DMS153 treated with DMSO at 0.1 percent for 48 hours (cell line): ENCODE data around the gene EXOC7.
A peak's percentile ranks its signal among the peaks of the same experiment; 100 is the strongest.

ENCODE experiments used
- DNase-seq: peaks from one replicate; lab custom pipeline; 2025; ENCODE audit not compliant: unreplicated experiment; lab: John Stamatoyannopoulos, UW

EXOC7 gene

GRCh38 chr17:76138896-76139752 is 35.5 kb upstream of the EXOC7 start:
- DNase-seq = no peak

GRCh38 chr17:76138234-76138895 is 34.8 kb upstream of the EXOC7 start:
- peak; percentile 22 for DNase-seq

DNA sequence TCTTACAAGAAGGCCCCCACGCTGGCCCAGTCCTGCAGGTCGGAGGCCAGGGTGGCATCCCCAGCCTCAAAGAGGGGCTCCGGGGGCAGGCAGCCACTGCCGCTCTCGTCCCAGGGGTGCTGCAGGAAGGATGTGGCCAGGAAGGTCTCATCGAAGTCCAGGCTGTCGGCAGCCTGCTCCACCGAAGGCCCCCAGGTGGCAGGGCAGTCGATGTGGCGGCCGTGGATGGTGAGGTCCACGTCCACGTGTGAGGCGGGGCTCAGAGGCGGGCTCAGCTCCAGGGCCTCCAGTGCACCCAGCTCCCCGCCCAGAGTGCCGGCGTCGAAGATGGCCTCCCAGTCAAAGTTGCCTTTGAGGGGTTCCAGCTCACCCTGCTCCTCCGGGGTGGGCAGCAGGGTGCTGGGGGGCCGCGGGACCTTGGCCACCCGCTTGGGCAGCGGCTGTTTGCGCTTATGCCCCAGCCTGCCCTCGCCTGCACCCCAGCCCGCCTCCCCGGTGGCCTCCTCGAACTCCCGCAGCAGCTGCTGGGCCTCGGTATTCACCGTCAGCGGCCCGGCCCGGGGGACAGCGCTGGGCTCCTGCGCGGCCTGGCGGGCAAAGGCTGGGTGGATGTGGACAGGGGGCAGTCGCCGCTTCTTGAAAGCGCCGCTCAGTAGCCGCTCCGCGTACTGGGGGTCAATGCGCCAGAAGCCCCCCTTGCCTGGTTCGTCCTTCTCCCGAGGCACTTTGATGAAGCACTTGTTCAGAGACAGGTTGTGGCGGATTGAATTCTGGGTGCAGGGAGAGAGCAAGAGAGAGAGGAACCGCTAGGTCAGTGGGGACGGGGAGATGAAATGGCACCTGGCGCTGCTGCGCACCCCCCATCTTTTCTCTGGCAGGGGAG is 34.0 kb upstream of the EXOC7 start:
- no peak for DNase-seq

DNA sequence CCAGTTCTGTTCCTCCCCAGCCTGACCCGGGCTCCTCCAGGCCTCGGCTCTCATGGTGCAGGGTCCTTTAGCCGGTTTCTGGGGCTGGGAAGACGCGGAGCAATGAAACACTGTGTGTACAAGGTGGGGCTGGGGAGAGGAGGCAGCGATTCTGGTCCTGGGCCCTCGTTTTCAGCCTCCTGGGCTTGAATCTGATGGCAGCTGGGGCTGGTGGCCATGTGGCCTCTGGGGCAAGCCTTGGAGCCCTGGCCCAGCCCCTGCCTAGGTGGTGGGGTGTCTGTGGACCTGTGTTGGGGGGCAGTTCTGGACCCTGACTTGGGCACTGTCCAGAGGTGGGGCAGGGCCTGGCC is 33.4 kb upstream of the EXOC7 start:
- no peak for DNase-seq

DNA sequence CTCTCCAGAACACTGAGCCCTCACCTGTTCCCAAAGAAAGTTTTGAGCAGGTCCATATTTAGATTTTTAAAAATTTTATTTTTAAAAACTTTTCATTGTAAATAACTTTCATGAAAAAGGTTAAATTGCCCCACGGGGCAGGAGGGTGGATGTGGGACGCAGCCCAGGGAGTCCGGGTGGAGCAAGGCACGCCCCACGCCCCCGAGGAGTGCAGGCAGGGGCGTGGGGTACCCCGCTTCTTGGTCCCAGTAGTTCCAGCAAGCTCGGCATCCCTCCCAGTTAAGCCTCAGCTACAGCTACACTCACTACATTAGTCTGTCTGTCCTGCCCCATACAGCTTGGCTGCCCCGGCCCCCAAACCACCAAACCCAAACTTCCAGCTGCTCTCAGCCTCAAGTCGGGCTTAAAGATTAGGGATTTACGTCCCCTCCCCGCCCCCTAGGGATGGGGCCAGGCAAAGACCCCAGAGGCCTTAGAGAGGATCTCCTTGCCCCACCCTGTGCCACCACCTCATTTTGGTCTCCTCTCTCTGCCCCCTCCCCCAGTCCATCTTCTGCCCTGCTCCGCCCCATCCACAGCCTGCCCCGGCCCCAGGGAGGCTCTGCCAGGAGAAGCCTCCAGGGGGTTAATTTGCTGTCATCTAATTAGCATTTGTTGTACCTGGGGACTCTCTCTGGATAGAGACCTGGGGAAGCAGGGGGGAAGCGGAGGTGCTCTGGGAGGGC is 32.9 kb upstream of the EXOC7 start:
- DNase-seq = no peak

DNA sequence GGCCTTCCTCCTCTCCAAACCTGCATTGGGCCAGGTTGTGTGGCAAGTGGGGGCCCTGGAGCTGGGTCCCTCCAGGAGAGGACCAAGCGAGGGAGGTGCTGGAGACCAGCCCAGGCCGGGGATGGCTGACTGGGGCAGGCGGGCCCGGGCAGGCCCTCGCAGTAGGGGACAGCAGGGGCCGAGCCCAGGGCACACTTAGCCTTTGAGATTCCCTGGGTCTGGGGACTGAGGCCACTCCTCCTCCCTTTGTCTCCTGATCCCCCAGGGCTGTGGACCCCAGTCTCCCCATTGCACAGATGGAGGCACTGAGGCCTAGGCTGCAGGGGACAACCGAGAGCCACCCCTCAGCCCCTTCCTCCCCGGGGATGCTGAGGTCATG is 32.2 kb upstream of the EXOC7 start:
- no peak for DNase-seq

DNA sequence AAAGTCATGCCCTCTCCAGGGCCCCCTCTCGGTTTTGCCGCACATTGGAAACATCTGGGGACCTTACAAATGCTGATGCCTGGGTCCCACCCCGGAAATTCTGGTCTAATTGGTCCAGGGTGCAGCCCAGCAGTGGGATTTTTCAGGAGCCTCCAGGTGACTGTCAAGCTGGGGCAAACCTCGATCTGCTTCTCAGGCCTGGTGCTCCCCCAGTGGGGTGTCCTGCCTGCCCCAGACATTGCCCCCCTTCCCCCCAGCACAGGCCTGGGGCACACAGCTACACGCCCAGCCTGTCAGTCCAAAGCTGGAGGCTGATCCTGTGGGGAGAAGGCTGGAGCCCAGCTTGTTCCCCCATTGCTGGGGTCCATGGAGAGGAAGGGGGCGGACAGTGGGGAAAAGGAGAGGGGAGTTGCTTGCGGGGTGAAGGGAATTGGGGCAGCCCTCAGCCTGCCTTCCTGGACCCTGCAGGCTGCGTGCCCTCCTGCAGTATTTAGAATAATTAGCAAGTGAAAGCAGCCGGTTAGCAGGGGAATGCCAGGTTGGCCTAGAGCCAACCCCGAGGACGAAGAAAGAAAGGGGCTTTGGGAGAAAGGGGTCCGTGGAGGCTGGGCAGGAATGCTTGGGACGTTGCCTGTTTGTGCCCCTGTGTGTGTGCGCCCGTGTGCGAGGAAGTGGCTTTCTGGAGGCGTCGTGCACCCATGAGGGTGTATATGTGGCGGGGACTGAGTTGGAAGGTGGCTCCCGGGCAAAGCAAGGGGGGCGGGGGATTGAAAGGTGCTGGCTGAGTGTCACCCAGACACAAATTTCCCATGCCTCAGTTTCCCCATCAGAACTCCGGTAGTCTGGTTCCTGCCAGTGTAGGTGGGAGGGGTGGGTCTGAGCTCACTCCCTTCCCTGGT is 31.6 kb upstream of the EXOC7 start:
- no peak for DNase-seq

- peak; percentile 91 for DNase-seq
These were observed 29.2 kb upstream of the EXOC7 start for GRCh38 chr17:76132574-76133338.

GRCh38 chr17:76131692-76132573 is 28.3 kb upstream of the EXOC7 start:
- peak; percentile 90 for DNase-seq

DNA sequence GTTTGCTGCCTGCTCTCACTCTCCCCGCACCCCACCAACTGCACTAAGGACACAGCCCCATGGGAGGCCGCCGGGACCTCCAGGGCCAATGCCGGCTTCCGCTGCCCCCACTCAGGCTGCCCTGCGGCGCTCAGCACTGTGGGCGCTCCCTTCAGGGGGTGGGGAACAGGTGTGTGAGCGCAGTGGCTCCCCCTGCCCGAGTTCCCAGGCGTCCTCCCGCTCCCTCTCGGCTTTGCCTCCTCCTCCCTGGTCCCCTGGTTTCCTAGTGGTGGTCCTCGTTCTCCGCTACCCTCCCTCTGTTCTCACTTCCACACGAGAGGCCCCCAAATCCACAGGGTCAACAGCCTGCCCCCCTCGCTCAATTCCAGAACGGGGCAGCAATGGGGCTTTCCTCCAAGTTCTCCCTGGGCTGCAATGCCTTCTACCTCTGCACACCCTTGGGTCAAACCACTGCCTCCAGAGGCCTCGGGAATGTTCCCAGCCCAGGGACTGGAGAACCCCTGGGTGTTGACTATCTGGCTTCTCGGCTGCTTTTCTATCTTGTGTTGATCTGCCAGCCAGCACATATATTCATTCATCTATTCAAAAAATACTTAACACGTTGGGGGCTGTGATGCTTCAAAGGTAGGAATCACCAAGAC is 27.6 kb upstream of the EXOC7 start:
- no peak for DNase-seq

DNA sequence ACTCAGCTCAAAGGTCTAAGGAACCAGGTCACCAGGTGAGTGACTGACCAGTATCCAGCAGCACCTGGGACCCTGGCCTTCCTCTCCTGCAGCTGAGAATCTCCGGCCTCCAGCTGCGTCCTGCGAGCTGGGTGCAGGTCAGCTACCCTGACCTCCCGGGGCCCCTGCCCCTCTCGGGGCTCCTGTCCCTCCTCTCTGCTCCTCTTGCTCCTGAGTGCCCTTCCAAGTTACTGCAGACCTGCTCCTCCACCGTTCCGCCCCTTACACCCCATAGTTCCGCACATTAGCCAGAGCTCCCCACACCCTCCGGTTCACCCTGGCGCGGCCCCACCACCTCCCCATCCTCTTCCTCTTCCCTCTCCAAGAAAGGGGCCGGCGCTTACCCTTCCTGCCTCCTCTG is 26.9 kb upstream of the EXOC7 start:
- DNase-seq = no peak

- DNase-seq = no peak
These were observed 22.3 kb upstream of the EXOC7 start for GRCh38 chr17:76125922-76126321.

DNA sequence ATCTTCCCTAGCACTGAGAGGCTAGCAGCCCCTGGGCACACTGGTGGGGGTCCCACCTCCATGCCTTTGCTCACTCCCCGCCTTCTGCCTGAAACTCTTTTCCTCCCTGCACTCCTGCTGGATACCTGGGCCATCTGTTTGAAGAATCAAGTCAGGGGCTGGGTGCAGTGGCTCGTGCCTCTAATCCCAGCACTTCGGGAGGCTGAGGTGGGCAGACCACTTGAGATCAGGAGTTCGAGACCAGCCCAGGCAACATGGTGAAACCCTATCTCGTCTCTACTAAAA is 21.7 kb upstream of the EXOC7 start:
- DNase-seq = no peak

DNA sequence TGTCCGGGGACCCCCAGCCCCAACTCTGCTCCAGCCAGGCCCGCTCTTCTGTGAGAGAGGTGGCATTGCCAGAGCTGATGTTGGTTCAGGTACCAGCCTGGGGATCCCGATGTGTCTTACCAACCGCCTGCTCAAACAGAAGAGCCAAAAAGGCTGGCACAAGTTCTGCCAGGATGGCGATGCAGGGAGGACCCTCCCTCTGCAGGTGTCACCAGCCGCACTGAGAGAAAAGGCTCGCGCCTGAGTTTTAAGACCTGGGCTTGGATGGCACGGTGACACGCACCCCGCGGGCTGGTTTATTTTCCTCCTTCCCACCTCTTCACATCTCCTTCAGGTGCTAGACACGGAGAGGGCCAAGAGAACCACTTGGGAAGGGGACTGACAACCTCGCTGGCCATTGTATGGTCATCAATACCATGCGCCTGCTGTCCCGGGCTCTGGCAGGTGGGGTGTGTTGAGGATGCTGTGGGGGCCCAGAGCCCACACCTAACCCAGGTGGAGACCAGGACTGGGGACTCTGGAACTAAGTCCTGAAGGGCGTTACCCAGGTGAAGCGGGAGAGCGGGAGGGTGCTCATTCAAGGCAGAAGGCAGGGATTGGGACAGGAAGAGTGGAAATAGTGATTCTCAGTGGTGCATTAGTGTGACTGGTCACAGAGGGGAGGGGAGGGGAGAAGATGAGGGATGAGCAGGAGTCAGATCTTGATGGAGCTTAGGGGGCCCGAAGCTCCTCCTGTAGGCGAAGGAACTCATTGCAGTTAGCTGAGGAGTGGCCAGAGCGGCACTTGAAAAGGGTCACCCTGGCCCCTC is 21.2 kb upstream of the EXOC7 start:
- no peak for DNase-seq

DNA sequence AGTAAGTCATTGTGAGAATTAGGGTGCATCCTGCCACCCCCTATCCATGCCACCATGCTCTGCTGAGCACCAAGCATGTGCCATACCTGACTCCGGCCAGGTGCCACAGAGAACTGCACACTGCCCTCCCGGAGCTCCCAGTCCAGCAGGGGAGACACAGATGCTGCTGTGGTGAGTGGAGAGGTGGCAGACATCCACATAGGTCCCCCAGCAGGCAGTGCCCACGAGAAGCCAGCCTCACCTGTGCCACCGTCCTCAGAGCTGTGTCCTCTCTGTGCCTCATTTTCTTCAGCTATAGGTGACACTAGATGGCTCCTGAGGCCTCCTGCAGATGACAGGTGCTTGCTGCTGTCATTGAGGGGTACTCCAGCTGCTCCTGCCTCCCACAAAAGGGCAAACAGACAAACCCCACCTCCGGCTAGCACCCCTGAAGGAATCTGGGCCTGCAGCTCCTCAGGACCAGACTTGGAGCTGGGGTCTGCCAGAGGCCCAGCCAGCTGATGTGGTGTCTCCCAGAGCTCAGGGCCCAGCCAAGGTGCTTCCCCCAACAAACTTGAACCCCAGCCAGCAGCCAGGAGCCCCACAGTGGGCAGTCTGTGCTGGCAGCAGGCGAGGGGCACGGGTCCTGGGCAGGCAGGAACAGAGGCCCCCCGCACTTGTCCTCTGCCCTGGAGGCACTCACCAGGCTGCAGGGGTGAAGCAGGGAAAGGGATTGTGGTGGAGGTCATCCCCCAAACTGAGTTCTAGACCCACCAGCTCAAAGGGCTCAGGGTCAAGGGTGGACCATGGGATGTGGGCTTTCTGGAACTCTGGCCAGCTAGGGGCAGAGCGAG is 20.4 kb upstream of the EXOC7 start:
- no peak for DNase-seq

- no peak for DNase-seq
These were observed 19.6 kb upstream of the EXOC7 start for GRCh38 chr17:76123191-76123499.
